Caki2 (cell line): ENCODE measurements around the gene FLNB. TPM values are rescaled to one million over a fixed set of nuclear protein-coding genes. Genes with fewer than 3 reads are reported as not detected.

Experiments
- DNase-seq: peaks from one replicate; pipeline ENCODE4 v3.0.0-alpha.2; 2015; ENCODE audit warnings: low read depth
- in situ Hi-C: cut with HindIII; loops from 2 replicates; pipeline ENCODE4 v1.10.0; 2016; ENCODE audit warnings: low sequenced_read_pairs, low pct_unique_long_range_greater_than_20kb, mixed read lengths
- total RNA-seq: library from RNA; depleted of rRNA; stranded (reverse); fragments of >200 nt; shearing (Covaris generic); gene quantifications from 2 replicates; pipeline ENCODE4 v1.2.3, GENCODE V29; 2014; ENCODE audit warnings: low replicate concordance

Gene FLNB
- total RNA-seq, 1 experiment from 2014 or later = 197 TPM

GRCh38 chr3:58175437-58176184, 167.4 kb downstream of the FLNB start:
- DNase-seq = no peak
- in situ Hi-C loops = no loop called here

- no peak for DNase-seq
- in situ Hi-C loops = no loop called here
These were observed 167.9 kb downstream of the FLNB start for GRCh38 chr3:58176185-58176530.

- in situ Hi-C loops = no loop called here
- DNase-seq = no peak
These were observed 168.7 kb downstream of the FLNB start for GRCh38 chr3:58176827-58177489.

- in situ Hi-C loops = no loop called here
- peak; percentile 55 for DNase-seq
These were observed 169.7 kb downstream of the FLNB start for GRCh38 chr3:58177747-58178527.

- in situ Hi-C loops = no loop called here
- no peak for DNase-seq
These were observed 170.5 kb downstream of the FLNB start for GRCh38 chr3:58178528-58179234.

GRCh38 chr3:58179235-58180098, 171.2 kb downstream of the FLNB start:
- in situ Hi-C loops = no loop called here
- DNase-seq = no peak

GRCh38 chr3:58180099-58180880, 172.1 kb downstream of the FLNB start:
- in situ Hi-C loops = no loop called here
- DNase-seq = no peak

- DNase-seq = peak; percentile 70
- in situ Hi-C loops = no loop called here
These were observed 172.8 kb downstream of the FLNB start for GRCh38 chr3:58180940-58181587.

GRCh38 chr3:58183221-58183620, 175.0 kb downstream of the FLNB start:
- DNase-seq = no peak
- in situ Hi-C loops = no loop called here

- in situ Hi-C loops = no loop called here
These were observed 175.7 kb downstream of the FLNB start for GRCh38 chr3:58183891-58184290.

GRCh38 chr3:58184309-58184981, 176.2 kb downstream of the FLNB start:
- in situ Hi-C loops = no loop called here
- no peak for DNase-seq

More at GRCh38 chr3:58183891-58184290, 175.7 kb downstream of the FLNB start:
- no peak for DNase-seq

GRCh38 chr3:58184982-58185360, 176.7 kb downstream of the FLNB start:
- no peak for DNase-seq
- in situ Hi-C loops = no loop called here

GRCh38 chr3:58188173-58188564, 179.9 kb downstream of the FLNB start:
- in situ Hi-C loops = no loop called here
- DNase-seq = no peak

- in situ Hi-C loops = no loop called here
- DNase-seq = no peak
These were observed 180.8 kb downstream of the FLNB start for GRCh38 chr3:58188921-58189451.

GRCh38 chr3:58189691-58190090, 181.5 kb downstream of the FLNB start:
- DNase-seq = no peak
- in situ Hi-C loops = no loop called here

GRCh38 chr3:58190291-58190690, 182.1 kb downstream of the FLNB start:
- no peak for DNase-seq
- in situ Hi-C loops = no loop called here
